Superior temporal gyrus (tissue), 1 donor: ENCODE data around the gene TESMIN.

ENCODE experiments used
- DNase-seq: peaks from one replicate; pipeline ENCODE4 v3.0.0-alpha.2; 2016; ENCODE audit errors: extremely low spot score

TESMIN gene

GRCh38 chr11:68683536-68684384 lies 67.6 kb downstream of the TESMIN start:
- DNase-seq, result no peak

- DNase-seq, result no peak
Observed at GRCh38 chr11:68683121-68683520, 68.2 kb downstream of the TESMIN start.

GRCh38 chr11:68682531-68682961 lies 68.8 kb downstream of the TESMIN start:
- no peak for DNase-seq

- DNase-seq, result no peak
Observed at GRCh38 chr11:68680541-68681231, 70.6 kb downstream of the TESMIN start.

GRCh38 chr11:68678031-68678441 lies 73.3 kb downstream of the TESMIN start:
- DNase-seq, result no peak

- DNase-seq, result no peak
Observed at GRCh38 chr11:68677432-68677831, 73.9 kb downstream of the TESMIN start.

- no peak for DNase-seq
Observed at GRCh38 chr11:68674461-68674860, 76.9 kb downstream of the TESMIN start.

- no peak for DNase-seq
Observed at GRCh38 chr11:68673991-68674390, 77.3 kb downstream of the TESMIN start.

- no peak for DNase-seq
Observed at GRCh38 chr11:68673306-68673945, 77.9 kb downstream of the TESMIN start.

- DNase-seq, result no peak
Observed at GRCh38 chr11:68670208-68670992, 80.9 kb downstream of the TESMIN start.

GRCh38 chr11:68669301-68670090 lies 81.8 kb downstream of the TESMIN start:
- no peak for DNase-seq

GRCh38 chr11:68667511-68668500 lies 83.5 kb downstream of the TESMIN start:
- DNase-seq, result no peak

GRCh38 chr11:68666849-68667248 lies 84.5 kb downstream of the TESMIN start:
- DNase-seq, result no peak

- no peak for DNase-seq
Observed at GRCh38 chr11:68665436-68665835, 85.9 kb downstream of the TESMIN start.

GRCh38 chr11:68664906-68665305 lies 86.4 kb downstream of the TESMIN start:
- no peak for DNase-seq

GRCh38 chr11:68664141-68664540 lies 87.2 kb downstream of the TESMIN start:
- DNase-seq, result no peak

GRCh38 chr11:68663482-68664010 lies 87.8 kb downstream of the TESMIN start:
- DNase-seq, result no peak

GRCh38 chr11:68661697-68662603 lies 89.4 kb downstream of the TESMIN start:
- no peak for DNase-seq
